AG04450 (cell line): ENCODE measurements around the gene AMZ2. TPM values are rescaled to one million over a fixed set of nuclear protein-coding genes. Genes with fewer than 3 reads are reported as not detected.

Experiments
- CTCF ChIA-PET: fragments of 300-600, 350-600 bp; formaldehyde crosslinking; extraction: SDS; loops from one replicate; lab custom pipeline; 2022; ENCODE audit warnings: antibody characterized with exemption, inconsistent platforms; lab: Charles Lee
- POLR2A ChIA-PET: fragments of 350-600 bp; formaldehyde crosslinking; extraction: SDS; loops from one replicate; lab custom pipeline; 2021; ENCODE audit warnings: antibody characterized with exemption, inconsistent platforms; lab: Yijun Ruan, JAX
- DNase-seq: peaks from one replicate; pipeline ENCODE4 v3.0.0-alpha.2; 2011; ENCODE audit warnings: low read depth, low spot score
- H3K27ac ChIP-seq: one replicate; pipeline ENCODE4 v1.5.1; 2012; ENCODE audit warnings: low read depth, low read length, control low read depth
- H3K27me3 ChIP-seq: one replicate; pipeline ENCODE4 v1.6.0; 2012; ENCODE audit warnings: low read length; ENCODE audit not compliant: control insufficient read depth, insufficient read depth
- H3K4me3 ChIP-seq: 2 replicates; pipeline ENCODE4 v1.5.1; 2011; ENCODE audit warnings: mild to moderate bottlenecking, low read depth, low read length, control low read depth
- H3K9me3 ChIP-seq: 2 replicates; pipeline ENCODE4 v1.5.1; 2012; ENCODE audit warnings: low read length; ENCODE audit not compliant: control insufficient read depth, insufficient read depth
- polyA plus RNA-seq: library from polyadenylated mRNA; depleted of rRNA; stranded (reverse); fragments of >200 nt; gene quantifications from 2 replicates; pipeline ENCODE4 v1.2.3, GENCODE V29; 2011
- TF ChIP-seq, protein P1 (sequence below): IDR thresholded peaks from 2 replicates; pipeline ENCODE4 v1.5.1; 2011; ENCODE audit warnings: low read depth, low read length, control low read depth, inconsistent platforms

AMZ2 gene
- polyA plus RNA-seq, 1 experiment, result 112 TPM

DNA sequence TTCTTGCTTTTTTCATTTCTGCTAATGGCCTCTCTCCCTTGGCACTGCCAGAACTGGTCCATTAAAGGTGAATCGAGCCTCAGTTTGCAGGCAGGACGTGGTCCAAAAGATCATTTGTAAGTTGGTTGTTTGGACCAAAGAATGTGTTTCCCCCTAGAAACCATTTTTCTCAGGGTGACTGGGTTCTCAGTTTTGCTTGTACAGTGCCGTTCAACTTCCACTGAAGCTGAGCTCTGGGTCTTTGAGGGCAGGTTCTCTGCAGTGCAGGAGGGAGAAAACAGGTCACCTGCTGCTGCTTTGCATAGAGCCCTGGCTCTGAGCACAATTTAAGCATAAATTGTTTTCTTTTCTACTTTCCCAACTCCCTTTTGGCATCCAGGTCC lies 9.0 kb upstream of the AMZ2 start:
- H3K27me3 ChIP-seq, result peaks cover 2% of the 10 kb centered on the region
- no peak overlapping the region for H3K4me3 ChIP-seq
- ChIA-PET CTCF (no interaction called here), POLR2A (no interaction called here)
- H3K27ac ChIP-seq, result no peak overlapping the region
- H3K9me3 ChIP-seq, result no peaks in the 10 kb centered on the region
- DNase-seq, result no peak
- TF ChIP-seq, protein P1, sequence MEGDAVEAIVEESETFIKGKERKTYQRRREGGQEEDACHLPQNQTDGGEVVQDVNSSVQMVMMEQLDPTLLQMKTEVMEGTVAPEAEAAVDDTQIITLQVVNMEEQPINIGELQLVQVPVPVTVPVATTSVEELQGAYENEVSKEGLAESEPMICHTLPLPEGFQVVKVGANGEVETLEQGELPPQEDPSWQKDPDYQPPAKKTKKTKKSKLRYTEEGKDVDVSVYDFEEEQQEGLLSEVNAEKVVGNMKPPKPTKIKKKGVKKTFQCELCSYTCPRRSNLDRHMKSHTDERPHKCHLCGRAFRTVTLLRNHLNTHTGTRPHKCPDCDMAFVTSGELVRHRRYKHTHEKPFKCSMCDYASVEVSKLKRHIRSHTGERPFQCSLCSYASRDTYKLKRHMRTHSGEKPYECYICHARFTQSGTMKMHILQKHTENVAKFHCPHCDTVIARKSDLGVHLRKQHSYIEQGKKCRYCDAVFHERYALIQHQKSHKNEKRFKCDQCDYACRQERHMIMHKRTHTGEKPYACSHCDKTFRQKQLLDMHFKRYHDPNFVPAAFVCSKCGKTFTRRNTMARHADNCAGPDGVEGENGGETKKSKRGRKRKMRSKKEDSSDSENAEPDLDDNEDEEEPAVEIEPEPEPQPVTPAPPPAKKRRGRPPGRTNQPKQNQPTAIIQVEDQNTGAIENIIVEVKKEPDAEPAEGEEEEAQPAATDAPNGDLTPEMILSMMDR, result no peak

DNA sequence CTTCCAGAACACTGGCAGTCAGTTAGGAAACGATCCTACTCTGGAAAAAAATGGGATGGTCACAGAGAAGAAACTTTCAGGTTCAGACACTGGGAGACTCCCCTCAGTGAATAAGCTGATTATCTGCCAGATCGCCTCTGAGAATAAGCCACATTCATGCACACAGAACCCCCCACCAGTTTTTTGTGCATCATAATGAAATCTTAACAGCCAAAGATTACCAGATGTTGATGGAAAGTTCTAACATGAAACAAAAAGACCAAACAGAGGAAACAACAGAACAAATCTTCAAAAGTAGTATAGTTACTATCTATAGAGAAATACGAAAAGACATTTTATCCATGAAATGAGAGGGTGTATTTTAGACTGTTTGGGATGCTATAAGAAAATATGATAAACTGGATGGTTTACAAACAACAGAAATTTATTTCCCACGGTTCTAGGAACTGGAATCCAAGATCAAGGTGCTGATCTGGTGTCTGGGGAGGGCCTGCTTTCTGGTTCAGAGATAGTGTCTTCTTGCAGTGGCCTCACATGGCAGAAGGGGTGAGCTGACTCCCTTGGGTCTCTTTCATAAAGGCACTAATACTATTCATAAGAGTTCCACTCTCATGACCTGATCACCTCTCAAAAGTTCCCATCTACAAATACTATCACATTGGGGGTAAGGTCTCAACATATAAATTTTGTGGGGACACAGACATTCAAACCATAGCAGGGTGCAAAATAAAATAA lies 8.0 kb upstream of the AMZ2 start:
- TF ChIP-seq, protein P1, result no peak
- ChIA-PET CTCF (no interaction called here), POLR2A (no interaction called here)
- no peaks in the 10 kb centered on the region for H3K9me3 ChIP-seq
- no peak for DNase-seq
- H3K27ac ChIP-seq, result no peak overlapping the region
- H3K4me3 ChIP-seq, result no peak overlapping the region
- H3K27me3 ChIP-seq, result peaks cover 2% of the 10 kb centered on the region

DNA sequence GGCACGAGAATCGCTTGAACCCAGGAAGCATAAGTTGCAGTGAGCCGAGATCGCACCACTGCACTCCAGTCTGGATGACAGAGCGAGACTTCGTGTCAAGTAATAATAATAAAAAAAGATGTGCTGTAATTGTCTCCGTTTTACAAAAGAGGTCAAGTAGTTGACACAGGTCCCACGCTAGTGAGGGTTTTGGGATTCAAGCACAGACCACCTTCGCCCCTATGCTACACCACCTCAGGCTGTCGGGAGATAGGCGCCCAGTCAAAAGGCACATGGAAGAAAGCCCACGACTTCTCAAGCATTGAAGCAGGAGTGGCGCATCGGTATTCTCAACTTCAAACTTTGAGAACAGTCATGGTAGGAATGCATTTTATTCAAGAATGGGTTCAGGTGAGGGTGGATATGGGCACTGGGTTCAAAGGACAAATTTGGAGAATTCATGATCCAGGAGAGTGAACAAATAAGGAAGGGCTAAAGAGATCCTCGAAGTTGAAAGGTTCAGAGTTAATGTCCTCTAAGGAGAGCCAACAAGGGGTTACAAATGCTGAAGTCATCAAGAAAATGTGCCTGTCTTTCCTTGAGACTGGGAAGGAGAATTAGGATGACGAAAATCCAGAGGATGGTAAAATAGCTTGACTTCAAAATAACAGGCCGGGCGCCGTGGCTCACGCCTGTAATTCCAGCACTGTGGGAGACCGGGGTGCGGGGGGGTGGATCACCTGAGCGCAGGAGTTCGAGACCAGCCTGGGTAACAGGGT lies 1.4 kb upstream of the AMZ2 start:
- Histone ChIP-seq H3K4me3 (no peak overlapping the region), H3K9me3 (no peaks in the 10 kb centered on the region; the same call in 1 of the 2 replicates), H3K27ac (no peak overlapping the region), H3K27me3 (no peaks in the 10 kb centered on the region)
- CTCF ChIA-PET, result interaction anchor here (0.6 to 2.7 kb wide), 4 partner anchors 21 to 577 kb away, joined by 3 to 10 read pairs (median 5); no protein-coding TSS in a partner anchor
- no peak for DNase-seq
- TF ChIP-seq, protein P1, result no peak
- POLR2A ChIA-PET, result interaction anchor here (1.0 to 1.9 kb wide), 3 partner anchors 43 to 211 kb away, joined by 4 to 8 read pairs (median 6); partner anchors contain the start of gene WIPI1

DNA sequence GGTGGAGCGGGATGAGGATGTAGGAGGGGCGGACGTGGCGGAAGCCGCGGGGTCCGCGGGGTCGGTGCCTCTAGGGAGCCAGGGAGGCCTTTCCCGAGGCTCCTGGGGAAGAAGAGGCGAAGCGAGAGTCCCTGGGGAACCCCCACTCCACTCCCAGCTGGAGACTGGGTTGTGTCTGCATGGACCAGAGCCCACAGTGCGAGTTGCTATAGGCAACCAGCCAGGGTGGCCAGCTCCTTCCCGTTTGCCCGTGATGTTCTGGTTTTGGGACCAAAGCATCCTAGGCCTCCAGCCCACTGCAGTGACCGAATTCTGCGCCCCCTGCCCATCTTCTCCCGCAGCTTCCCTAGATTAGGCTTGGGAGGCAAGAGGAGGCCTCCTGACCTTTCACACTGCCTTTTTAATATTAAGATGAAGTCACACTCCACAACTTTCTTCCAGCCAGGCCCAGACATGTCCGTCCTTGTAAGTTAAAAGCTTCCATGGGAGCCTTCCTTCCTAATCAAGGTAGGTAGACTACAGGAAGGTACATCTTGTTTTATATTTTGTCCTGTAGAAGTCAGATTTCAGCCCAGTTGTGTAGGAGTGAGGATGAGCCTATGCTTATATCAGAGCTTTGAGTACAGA lies 469 bp downstream of the AMZ2 start:
- CTCF ChIA-PET, result interaction anchor here (0.7 to 2.7 kb wide), 8 partner anchors 43 to 237 kb away, joined by 3 to 9 read pairs (median 5); no protein-coding TSS in a partner anchor
- Histone ChIP-seq H3K27ac (peak overlapping the region; percentile 75), H3K27me3 (no peaks in the 10 kb centered on the region), H3K9me3 (no peaks in the 10 kb centered on the region; the same call in 1 of the 2 replicates), H3K4me3 (peak overlapping the region; percentile 79)
- TF ChIP-seq, protein P1, result no peak
- POLR2A ChIA-PET, result interaction anchor here (1.0 to 1.9 kb wide), 6 partner anchors 10 to 253 kb away, joined by 3 to 6 read pairs (median 4); partner anchors contain the start of gene WIPI1
- DNase-seq, result no peak
